IMR-90 (cell line): ENCODE results near the gene AMIGO2. TPM values are rescaled to one million over a fixed set of nuclear protein-coding genes. Genes with fewer than 3 reads are reported as not detected.

Experiments used
- ATAC-seq: fragments of 200-7000 bp; cut with Tn5 transposase; 2 replicates; pipeline ENCODE4 v1.9.1; 2020; ENCODE audit warnings: low read depth, mild to moderate bottlenecking, moderate library complexity
- BruUV-seq: library from RNA; stranded (reverse); fragments of 400-500 nt; replicated peaks from 2 replicates; lab custom pipeline; 2021; lab: Mats Ljungman, UMichigan
- CTCF ChIA-PET: fragments of 300-600 bp; formaldehyde crosslinking; extraction: SDS; loops from one replicate; lab custom pipeline; 2021; ENCODE audit warnings: antibody characterized with exemption; lab: Yijun Ruan, JAX
- POLR2A ChIA-PET: fragments of 300-600 bp; sonication (Branson Sonifier 250); formaldehyde crosslinking; loops from one replicate; lab custom pipeline; 2022; ENCODE audit warnings: antibody characterized with exemption; ENCODE audit not compliant: unreplicated experiment; lab: Charles Lee
- DNase-seq: peaks from one replicate; pipeline ENCODE4 v3.0.0; 2013
- H2AFZ ChIP-seq: replicated peaks from 2 replicates; pipeline ENCODE3; 2013; ENCODE audit warnings: low read length, mild to moderate bottlenecking; ENCODE audit not compliant: poor library complexity
- H2AK5ac ChIP-seq: 2 replicates; pipeline ENCODE4 v1.6.1; 2013; ENCODE audit warnings: low read depth, low read length, inconsistent platforms
- H2AK9ac ChIP-seq: replicated peaks from 2 replicates; pipeline ENCODE3; 2013; ENCODE audit warnings: mild to moderate bottlenecking, low read depth, low read length, moderate library complexity; ENCODE audit not compliant: poor library complexity
- H2BK120ac ChIP-seq: 2 replicates; pipeline ENCODE4 v1.6.1; 2013; ENCODE audit warnings: low read depth, low read length, inconsistent platforms
- H2BK15ac ChIP-seq: 3 replicates; pipeline ENCODE4 v1.6.1; 2013; ENCODE audit warnings: low read depth, low read length, inconsistent platforms
- H2BK20ac ChIP-seq: 2 replicates; pipeline ENCODE4 v1.6.1; 2013; ENCODE audit warnings: low read depth, mild to moderate bottlenecking, inconsistent platforms, low read length, moderate library complexity
- H2BK5ac ChIP-seq: 2 replicates; pipeline ENCODE4 v1.6.1; 2013; ENCODE audit warnings: mild to moderate bottlenecking, low read depth, low read length, inconsistent platforms; ENCODE audit not compliant: poor library complexity, severe bottlenecking
- H3K14ac ChIP-seq: replicated peaks from 2 replicates; pipeline ENCODE4 v1.6.1; 2013; ENCODE audit warnings: low read depth, low read length, inconsistent platforms
- H3K18ac ChIP-seq: 2 replicates; pipeline ENCODE4 v1.6.1; 2013; ENCODE audit warnings: low read depth, low read length, control low read depth
- H3K23ac ChIP-seq: 2 replicates; pipeline ENCODE4 v1.6.1; 2013; ENCODE audit warnings: low read depth, low read length, inconsistent platforms
- H3K27ac ChIP-seq: 2 replicates; pipeline ENCODE4 v1.5.1; 2013; ENCODE audit warnings: mild to moderate bottlenecking, control low read depth, low read length; ENCODE audit not compliant: insufficient read depth
- H3K27me3 ChIP-seq: 2 replicates; pipeline ENCODE4 v1.6.1; 2013; ENCODE audit warnings: low read length; ENCODE audit not compliant: control insufficient read depth, insufficient read depth
- H3K36me3 ChIP-seq: 2 replicates; pipeline ENCODE4 v1.6.1; 2013; ENCODE audit warnings: low read length, mixed read lengths; ENCODE audit not compliant: control insufficient read depth, insufficient read depth
- H3K4ac ChIP-seq: 2 replicates; pipeline ENCODE4 v1.6.1; 2013; ENCODE audit warnings: low read depth, low read length, inconsistent platforms
- H3K4me1 ChIP-seq: 2 replicates; pipeline ENCODE4 v1.6.1; 2013; ENCODE audit warnings: low read length, mixed read lengths; ENCODE audit not compliant: control insufficient read depth, insufficient read depth
- H3K4me2 ChIP-seq: 2 replicates; pipeline ENCODE4 v1.6.1; 2013; ENCODE audit warnings: low read depth, mild to moderate bottlenecking, control low read depth, low read length, moderate library complexity
- H3K4me3 ChIP-seq: 2 replicates; pipeline ENCODE4 v1.5.1; 2013; ENCODE audit warnings: low read depth, mild to moderate bottlenecking, control low read depth, low read length, moderate library complexity; ENCODE audit not compliant: insufficient read depth
- H3K56ac ChIP-seq: 2 replicates; pipeline ENCODE4 v1.6.1; 2013; ENCODE audit warnings: low read length, inconsistent platforms; ENCODE audit not compliant: insufficient read depth; ENCODE audit errors: extremely low read depth
- H3K79me1 ChIP-seq, 2 experiments: 2 replicates each; pipeline ENCODE4 v1.6.1; 2013; ENCODE audit warnings: low read length in 2 of 2, inconsistent platforms in 1 of 2, low read depth in 1 of 2
- H3K9ac ChIP-seq: 2 replicates; pipeline ENCODE4 v1.6.1; 2013; ENCODE audit warnings: low read depth, low read length, control low read depth
- H3K9me1 ChIP-seq: 2 replicates; pipeline ENCODE4 v1.6.1; 2013; ENCODE audit warnings: low read length, inconsistent platforms; ENCODE audit not compliant: insufficient read depth
- H3K9me3 ChIP-seq: 2 replicates; pipeline ENCODE4 v1.6.1; 2013; ENCODE audit warnings: low read length; ENCODE audit not compliant: control insufficient read depth, insufficient read depth
- H4K20me1 ChIP-seq: 2 replicates; pipeline ENCODE4 v1.6.1; 2013; ENCODE audit warnings: low read length, inconsistent platforms; ENCODE audit not compliant: insufficient read depth
- H4K5ac ChIP-seq: 2 replicates; pipeline ENCODE4 v1.6.1; 2013; ENCODE audit warnings: mild to moderate bottlenecking, low read depth, low read length, control low read depth
- H4K8ac ChIP-seq, 2 experiments: 2 replicates each; pipeline ENCODE4 v1.6.1; 2013; ENCODE audit warnings: low read depth in 2 of 2, low read length in 2 of 2, control low read depth in 1 of 2, inconsistent platforms in 1 of 2
- H4K91ac ChIP-seq: 2 replicates; pipeline ENCODE4 v1.6.1; 2013; ENCODE audit warnings: low read depth, low read length, inconsistent platforms; ENCODE audit not compliant: insufficient read depth
- BHLHE40 ChIP-seq: fragments of 150-350 bp; IDR thresholded peaks from 2 replicates; pipeline ENCODE4 v1.6.1; 2016; ENCODE audit warnings: mild to moderate bottlenecking, low read depth, low read length
- CEBPB ChIP-seq: IDR thresholded peaks from 2 replicates; pipeline ENCODE4 v1.6.1; 2012; ENCODE audit warnings: low read depth, low read length, improper control_type of control experiment
- CHD1 ChIP-seq: IDR thresholded peaks from 2 replicates; pipeline ENCODE4 v1.6.1; 2012; ENCODE audit warnings: low read depth, low read length, improper control_type of control experiment
- FOS ChIP-seq: fragments of 150-350 bp; IDR thresholded peaks from 2 replicates; pipeline ENCODE4 v1.6.1; 2016; ENCODE audit warnings: low read depth, low read length
- MAFK ChIP-seq: IDR thresholded peaks from 2 replicates; pipeline ENCODE4 v1.6.1; 2012; ENCODE audit warnings: low read depth, low read length, improper control_type of control experiment
- MAZ ChIP-seq: IDR thresholded peaks from 2 replicates; pipeline ENCODE4 v1.6.1; 2012; ENCODE audit warnings: low read depth, mild to moderate bottlenecking, low read length, improper control_type of control experiment, moderate library complexity, borderline replicate concordance
- NFE2L2 ChIP-seq: fragments of 150-350 bp; IDR thresholded peaks from 2 replicates; pipeline ENCODE4 v1.6.1; 2016; ENCODE audit warnings: low read depth, mild to moderate bottlenecking, low read length
- POLR2A ChIP-seq: IDR thresholded peaks from 2 replicates; pipeline ENCODE4 v1.6.1; 2012; ENCODE audit warnings: mild to moderate bottlenecking, low read depth, low read length
- RAD21 ChIP-seq: IDR thresholded peaks from 2 replicates; pipeline ENCODE4 v1.6.1; 2012; ENCODE audit warnings: low read length, improper control_type of control experiment
- RCOR1 ChIP-seq: IDR thresholded peaks from 2 replicates; pipeline ENCODE4 v1.6.1; 2012; ENCODE audit warnings: mild to moderate bottlenecking, low read length, improper control_type of control experiment; ENCODE audit not compliant: insufficient replicate concordance
- RFX5 ChIP-seq: IDR thresholded peaks from 2 replicates; pipeline ENCODE4 v1.8.0; 2012; ENCODE audit warnings: low read depth, mild to moderate bottlenecking, low read length, moderate library complexity
- SMC3 ChIP-seq: fragments of 150-350 bp; IDR thresholded peaks from 2 replicates; pipeline ENCODE4 v1.6.1; 2016; ENCODE audit warnings: low read depth, mild to moderate bottlenecking, antibody characterized with exemption, low read length, moderate library complexity
- WGBS, 2 experiments: methylation state at CpG; one replicate each; pipeline versions ENCODE4 v1.1.5 to v1.1.7; 2013; ENCODE audit warnings: missing lambda C conversion rate in 2 of 2; ENCODE audit not compliant: insufficient read length in 1 of 2; ENCODE audit errors: extremely low coverage in 2 of 2; 5-methylcytosine and 5-hydroxymethylcytosine counted together
- dilution Hi-C: fragments of 300-500 bp; cut with HindIII; formaldehyde crosslinking; loops from one replicate; pipeline ENCODE4 v1.14.3; 2018; ENCODE audit warnings: low sequenced_read_pairs; ENCODE audit not compliant: unreplicated experiment
- in situ Hi-C: fragments of 300-500 bp; cut with MboI; formaldehyde crosslinking; loops from 3 replicates; pipeline ENCODE4 v1.14.3; 2019; ENCODE audit warnings: low sequenced_read_pairs, inconsistent platforms, mixed read lengths
- intact Hi-C: fragments of 100-400 bp; cut with micrococcal nuclease; formaldehyde crosslinking; loops from 2 replicates; pipeline ENCODE4 v1.10.0; 2022
- polyA plus RNA-seq, 3 experiments: library from polyadenylated mRNA; depleted of rRNA; stranded (reverse); fragments of >200 nt; gene quantifications; 2 replicates each; pipeline ENCODE4 v1.2.3, GENCODE V29; 2012; ENCODE audit warnings: low replicate concordance in 1 of 3
- total RNA-seq: library from RNA; depleted of rRNA; stranded (reverse); fragments of >200 nt; gene quantifications from 2 replicates; pipeline ENCODE4 v1.2.3, GENCODE V29; 2012
- TF ChIP-seq, protein P1 (sequence below): conservative IDR thresholded peaks from 2 replicates; pipeline ENCODE4 v1.5.1; 2012; ENCODE audit warnings: mild to moderate bottlenecking, low read depth, low read length, improper control_type of control experiment
- TF ChIP-seq, protein P2 (sequence below): fragments of 150-350 bp; IDR thresholded peaks from 2 replicates; pipeline ENCODE4 v1.6.1; 2017; ENCODE audit warnings: mild to moderate bottlenecking, antibody characterized with exemption, low read length, low read depth
- TF ChIP-seq, protein P3 (sequence below): fragments of 150-350 bp; IDR thresholded peaks from 2 replicates; pipeline ENCODE4 v1.6.1; 2016; ENCODE audit warnings: low read depth, mild to moderate bottlenecking, low read length, moderate library complexity, borderline replicate concordance

AMIGO2 gene
- total and polyA plus RNA-seq, 2 of the 4 experiments (the other 2 are of a cell fraction) = 20.1 to 32.6 TPM

DNA sequence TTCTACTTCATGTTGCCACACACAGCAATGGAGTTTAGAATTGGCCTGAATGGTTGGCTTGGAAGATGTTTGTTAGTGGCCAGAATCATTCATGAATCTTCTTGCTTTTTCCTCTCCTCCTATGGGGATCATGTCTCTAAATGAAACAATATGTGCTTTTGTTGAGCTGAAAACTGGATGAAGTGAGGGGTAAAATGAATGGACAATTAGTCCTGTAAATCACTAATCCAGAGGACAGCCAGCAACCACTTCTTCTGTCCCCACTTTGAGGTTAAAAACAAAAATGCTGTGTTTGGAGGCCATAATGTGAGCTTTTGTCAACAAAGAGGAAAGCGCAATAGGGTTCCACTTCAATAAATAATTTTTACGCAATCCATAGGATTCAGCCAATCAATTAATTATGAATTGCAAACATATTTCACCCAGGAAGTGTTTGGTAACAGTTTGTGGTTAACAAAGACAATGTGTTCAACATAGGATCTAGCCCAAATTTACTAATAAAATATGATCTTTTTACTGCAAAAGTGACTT lies 30.3 kb upstream of the AMIGO2 start:
- Histone ChIP-seq H3K79me1 (no peaks in the 10 kb centered on the region), H3K18ac (no peak overlapping the region), H2AK5ac (no peak overlapping the region), H2AK9ac (no peak overlapping the region), H3K14ac (no peak overlapping the region), H3K23ac (no peak overlapping the region), H4K91ac (no peak overlapping the region), H3K9me1 (no peaks in the 10 kb centered on the region; the same call in 1 of the 2 replicates), H4K8ac (no peak overlapping the region), H2BK20ac (no peak overlapping the region), H3K4me2 (no peak overlapping the region), H4K20me1 (no peaks in the 10 kb centered on the region), H3K4me3 (no peak overlapping the region), H2BK120ac (no peak overlapping the region), H3K4ac (no peak overlapping the region), H3K9me3 (no peaks in the 10 kb centered on the region), H3K56ac (no peak overlapping the region), H3K36me3 (no peaks in the 10 kb centered on the region), H3K27me3 (no peaks in the 10 kb centered on the region), H3K9ac (no peak overlapping the region), H2BK15ac (no peak overlapping the region), H3K4me1 (no peaks in the 10 kb centered on the region; the same call in 1 of the 2 replicates), H4K5ac (no peak overlapping the region), H2BK5ac (no peak overlapping the region), H3K27ac (no peak overlapping the region), H2AFZ (no peak overlapping the region)
- intact Hi-C loops = no loop called here
- no TSS peak for BruUV-seq
- ChIA-PET CTCF (no interaction called here), POLR2A (no interaction called here)
- TF ChIP-seq, protein P1, sequence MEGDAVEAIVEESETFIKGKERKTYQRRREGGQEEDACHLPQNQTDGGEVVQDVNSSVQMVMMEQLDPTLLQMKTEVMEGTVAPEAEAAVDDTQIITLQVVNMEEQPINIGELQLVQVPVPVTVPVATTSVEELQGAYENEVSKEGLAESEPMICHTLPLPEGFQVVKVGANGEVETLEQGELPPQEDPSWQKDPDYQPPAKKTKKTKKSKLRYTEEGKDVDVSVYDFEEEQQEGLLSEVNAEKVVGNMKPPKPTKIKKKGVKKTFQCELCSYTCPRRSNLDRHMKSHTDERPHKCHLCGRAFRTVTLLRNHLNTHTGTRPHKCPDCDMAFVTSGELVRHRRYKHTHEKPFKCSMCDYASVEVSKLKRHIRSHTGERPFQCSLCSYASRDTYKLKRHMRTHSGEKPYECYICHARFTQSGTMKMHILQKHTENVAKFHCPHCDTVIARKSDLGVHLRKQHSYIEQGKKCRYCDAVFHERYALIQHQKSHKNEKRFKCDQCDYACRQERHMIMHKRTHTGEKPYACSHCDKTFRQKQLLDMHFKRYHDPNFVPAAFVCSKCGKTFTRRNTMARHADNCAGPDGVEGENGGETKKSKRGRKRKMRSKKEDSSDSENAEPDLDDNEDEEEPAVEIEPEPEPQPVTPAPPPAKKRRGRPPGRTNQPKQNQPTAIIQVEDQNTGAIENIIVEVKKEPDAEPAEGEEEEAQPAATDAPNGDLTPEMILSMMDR = no peak
- TF ChIP-seq MAZ = no peak
- no peak for TF ChIP-seq SMC3
- TF ChIP-seq POLR2A = no peak
- TF ChIP-seq, protein P2, sequence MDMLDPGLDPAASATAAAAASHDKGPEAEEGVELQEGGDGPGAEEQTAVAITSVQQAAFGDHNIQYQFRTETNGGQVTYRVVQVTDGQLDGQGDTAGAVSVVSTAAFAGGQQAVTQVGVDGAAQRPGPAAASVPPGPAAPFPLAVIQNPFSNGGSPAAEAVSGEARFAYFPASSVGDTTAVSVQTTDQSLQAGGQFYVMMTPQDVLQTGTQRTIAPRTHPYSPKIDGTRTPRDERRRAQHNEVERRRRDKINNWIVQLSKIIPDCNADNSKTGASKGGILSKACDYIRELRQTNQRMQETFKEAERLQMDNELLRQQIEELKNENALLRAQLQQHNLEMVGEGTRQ = no peak
- no peak for TF ChIP-seq CHD1
- TF ChIP-seq NFE2L2 = no peak
- no peak for TF ChIP-seq RCOR1
- TF ChIP-seq RFX5 = no peak
- no peak for TF ChIP-seq RAD21
- no peak for TF ChIP-seq BHLHE40
- TF ChIP-seq, protein P3, sequence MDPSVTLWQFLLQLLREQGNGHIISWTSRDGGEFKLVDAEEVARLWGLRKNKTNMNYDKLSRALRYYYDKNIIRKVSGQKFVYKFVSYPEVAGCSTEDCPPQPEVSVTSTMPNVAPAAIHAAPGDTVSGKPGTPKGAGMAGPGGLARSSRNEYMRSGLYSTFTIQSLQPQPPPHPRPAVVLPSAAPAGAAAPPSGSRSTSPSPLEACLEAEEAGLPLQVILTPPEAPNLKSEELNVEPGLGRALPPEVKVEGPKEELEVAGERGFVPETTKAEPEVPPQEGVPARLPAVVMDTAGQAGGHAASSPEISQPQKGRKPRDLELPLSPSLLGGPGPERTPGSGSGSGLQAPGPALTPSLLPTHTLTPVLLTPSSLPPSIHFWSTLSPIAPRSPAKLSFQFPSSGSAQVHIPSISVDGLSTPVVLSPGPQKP = no peak
- TF ChIP-seq CEBPB = no peak
- TF ChIP-seq MAFK = no peak
- TF ChIP-seq FOS = no peak
- DNase-seq (no peak), ATAC-seq (no peak)
- dilution Hi-C loops = no loop called here
- WGBS, 2 experiments = no CpG with 5 or more reads among the region's 2 CpGs
- in situ Hi-C loops = no loop called here
